NCI-H2107 treated with DMSO at 0.1 percent for 48 hours (cell line): ENCODE results near the gene MARS1.
"Not testable (repeated sequence)": the region's sequence is repeated elsewhere in the genome, so short reads cannot be mapped to it uniquely, and the experiment has no call there.

ENCODE experiments used
- DNase-seq: peaks from one replicate; lab custom pipeline; 2025; ENCODE audit not compliant: unreplicated experiment; lab: John Stamatoyannopoulos, UW

MARS1 gene

DNA sequence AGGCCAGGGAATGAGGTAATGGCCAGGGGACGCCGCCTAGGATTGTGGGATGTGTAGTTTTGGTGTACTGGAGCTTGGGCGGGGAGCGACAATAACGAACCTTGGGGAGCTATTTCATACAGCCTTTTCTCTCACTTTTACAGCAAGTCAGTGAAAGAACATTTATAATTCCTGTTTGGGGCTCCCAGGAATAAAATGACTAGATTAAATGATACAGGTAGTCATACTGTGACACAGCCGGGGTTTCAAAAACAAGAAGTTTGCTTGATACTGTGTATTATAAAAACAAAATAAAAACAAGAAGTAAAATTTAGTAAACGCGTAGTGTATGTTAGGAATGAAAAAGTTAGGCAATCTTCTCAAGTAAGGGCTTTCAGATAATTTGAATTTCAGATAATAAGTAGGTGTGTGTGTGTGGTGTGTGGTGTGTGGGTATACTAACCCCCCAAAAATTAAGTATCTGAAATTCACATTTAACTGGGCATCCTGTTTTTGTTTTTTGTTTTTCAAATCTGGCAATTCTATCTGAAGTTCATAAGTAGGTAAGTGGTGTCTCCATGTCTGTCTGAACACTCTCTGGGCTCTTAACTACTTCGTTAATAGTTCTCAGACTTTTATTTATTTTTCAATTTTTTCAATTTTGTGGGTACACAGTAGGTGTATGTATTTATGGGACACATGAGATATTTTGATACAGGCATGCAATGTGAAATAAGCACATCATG lies 59.6 kb downstream of the MARS1 start:
- peak; percentile 98 for DNase-seq

DNA sequence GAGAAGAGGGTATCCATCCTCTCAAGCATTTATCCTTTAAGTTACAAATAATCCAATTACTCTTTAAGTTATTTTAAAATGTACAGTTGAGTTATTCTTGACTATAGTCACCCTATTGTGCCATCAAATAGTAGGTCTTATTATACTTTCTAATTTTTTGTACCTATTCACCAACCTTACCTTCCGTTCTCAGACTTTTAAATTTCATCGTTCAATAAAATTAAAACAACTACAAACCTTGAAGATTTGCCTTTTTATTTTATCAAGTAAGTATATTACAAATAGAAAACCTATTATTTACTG lies 60.1 kb downstream of the MARS1 start:
- no peak for DNase-seq

DNA sequence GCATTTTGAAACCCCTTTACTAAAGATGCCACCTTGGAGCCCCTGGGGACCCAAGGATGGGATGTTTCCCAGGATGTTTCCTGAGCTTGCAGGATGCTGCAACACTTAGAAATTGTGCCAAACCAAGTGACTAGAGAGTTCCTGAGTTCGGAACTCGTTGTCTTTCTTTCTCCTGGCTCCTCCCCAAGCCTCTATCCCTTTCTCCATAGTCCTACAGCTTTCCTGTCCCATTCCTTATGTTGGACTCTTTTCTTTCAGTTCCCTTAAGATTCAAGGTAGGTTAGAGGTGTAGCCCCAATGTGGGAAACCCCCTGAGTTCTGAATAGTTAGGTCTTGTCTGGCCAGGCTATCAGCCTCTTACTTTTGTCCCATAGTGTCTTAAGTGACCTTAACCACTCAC lies 60.6 kb downstream of the MARS1 start:
- no peak for DNase-seq

DNA sequence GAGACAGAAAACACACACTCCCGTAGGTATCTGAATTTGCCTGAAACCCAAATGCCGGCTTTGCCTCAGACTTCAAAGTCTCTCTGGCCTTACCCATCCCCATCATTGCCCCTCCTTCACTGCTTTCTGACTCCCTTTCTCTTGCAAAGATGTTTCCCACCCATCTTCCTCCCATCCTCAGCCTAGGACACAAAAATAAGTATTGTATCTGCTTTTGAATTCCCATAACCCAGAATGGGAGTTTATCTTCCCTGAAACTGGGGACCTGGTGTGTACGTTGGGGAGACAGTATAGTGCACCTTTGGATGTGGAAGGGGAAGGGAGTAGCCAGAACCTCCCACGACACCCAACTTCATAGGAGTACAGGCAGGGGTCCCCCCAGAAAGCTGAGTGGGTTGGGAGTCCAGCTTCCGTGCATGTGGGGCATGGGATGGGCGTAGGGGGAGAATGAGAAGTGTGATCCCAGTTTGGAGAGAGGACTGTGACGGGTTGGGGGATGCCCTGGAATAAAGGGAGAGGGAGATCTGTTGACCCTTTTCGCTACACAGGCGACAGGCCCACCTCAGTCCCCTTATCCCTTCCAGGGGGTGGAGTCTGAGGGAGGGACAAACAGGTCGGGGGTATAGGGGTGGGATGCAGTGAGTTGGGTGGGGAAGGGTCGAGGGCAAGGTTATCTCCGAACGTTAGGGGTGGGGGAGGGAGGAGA lies 61.5 kb downstream of the MARS1 start:
- DNase-seq = no peak

DNA sequence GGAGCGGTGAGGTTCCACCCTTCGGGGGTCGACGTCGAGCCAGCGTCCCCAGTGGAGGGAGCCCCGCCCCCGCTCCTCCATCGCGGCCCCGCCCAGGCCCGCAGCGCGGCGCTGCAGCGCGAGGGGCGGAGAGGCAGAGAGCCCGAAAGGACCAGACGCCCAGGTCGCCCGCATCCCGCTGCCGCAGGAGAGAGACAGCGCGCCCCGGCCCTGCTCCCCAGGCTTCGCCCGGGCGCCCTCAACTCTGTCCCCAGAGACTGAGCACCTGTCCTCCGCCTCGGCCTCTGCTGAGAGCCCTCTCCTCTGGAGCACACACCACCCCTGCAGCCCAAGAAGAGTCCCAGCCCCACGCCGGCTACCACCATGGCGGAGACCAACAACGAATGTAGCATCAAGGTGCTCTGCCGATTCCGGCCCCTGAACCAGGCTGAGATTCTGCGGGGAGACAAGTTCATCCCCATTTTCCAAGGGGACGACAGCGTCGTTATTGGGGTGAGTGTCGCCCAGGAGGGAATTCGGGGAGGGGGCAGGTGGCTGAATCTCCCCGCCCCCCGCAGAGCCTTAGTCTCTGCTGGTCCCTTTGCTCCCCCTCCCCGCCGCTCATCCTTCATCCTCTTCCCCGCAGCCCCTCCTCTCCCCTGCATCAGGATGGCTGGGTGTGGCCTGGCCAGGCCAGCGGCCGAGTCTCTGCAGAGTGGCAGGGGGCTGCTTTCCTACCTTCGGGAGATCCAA lies 62.2 kb downstream of the MARS1 start, which contains the start of gene KIF5A:
Gene KIF5A, plus strand, starts transcription at position 136 of the 732 bp plus-strand sequence. Its CDS starts 228 bp downstream, at position 364.
- DNase-seq = no peak

DNA sequence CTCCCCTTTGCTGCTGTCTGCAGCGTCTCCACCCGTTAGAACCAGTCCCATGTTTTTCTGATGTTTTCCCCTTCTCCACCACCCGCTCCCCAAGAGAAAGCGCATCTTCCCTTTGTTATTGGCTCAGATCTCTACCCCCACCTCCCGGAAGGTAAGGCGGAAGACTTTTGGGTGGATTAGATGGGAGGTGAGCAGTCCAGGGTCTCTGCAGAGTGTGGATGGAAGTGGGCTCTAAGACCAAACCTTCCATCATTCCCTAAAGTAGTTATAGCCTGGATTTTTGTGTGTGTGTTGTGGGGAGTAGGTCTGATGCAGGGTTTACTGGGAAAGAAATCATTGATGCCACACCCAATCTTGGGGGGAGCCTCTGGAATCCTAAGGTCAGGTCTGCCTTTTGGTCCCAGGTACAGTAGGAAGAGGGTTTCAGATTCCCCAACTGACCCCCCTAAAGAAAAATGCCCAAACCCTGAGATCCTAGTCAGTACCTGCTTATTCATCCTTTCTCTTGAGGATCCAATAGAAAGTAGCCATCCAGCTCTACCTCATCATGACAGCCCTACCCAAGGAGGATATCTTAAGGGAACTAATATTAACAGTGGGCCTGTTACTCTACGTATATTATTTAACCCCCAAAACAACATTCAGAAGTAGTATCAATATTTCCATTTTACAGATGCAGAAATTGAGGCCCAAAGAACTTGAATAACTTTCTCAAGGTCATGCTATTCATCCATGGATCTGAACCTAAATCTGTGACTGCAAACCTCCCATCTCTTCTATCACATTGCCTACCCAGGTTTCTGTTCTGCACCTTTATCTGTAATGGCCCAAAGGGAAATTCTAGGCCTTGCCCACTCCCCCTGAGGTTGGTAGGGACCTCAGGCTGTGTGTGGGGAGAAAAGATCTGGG lies 63.0 kb downstream of the MARS1 start:
- DNase-seq = no peak

DNA sequence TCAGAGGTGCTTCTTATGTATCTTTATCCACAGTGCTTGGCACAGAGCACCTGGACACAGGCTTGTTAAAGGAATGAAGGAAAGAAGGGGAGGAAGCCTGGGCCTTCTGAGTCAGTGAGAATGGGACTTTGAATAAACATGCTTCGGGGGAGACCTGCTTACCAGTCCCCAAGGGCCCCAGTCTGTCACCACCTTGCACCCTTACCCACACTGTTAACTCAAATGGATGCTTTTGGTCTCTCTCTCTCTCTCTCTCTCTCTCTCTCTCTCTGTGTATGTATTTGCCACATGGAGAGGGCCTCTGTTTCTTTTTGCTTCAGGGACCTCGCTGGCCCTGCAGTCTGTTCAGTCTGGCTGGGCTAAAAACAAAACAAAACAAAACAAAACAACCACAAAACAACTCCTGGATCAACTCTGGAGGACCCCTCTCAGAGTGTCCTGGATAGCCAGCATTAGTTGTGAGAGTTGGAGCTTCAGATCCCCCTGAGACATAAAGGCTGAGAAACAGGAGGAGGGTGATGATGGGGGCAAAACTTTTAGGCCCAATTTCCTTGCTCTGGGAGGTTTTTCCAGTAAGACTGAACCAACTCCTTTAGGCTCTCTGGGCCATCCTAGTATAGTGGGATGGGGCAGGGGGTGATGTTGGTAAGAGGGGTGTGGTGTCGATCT lies 63.9 kb downstream of the MARS1 start:
- DNase-seq = no peak

DNA sequence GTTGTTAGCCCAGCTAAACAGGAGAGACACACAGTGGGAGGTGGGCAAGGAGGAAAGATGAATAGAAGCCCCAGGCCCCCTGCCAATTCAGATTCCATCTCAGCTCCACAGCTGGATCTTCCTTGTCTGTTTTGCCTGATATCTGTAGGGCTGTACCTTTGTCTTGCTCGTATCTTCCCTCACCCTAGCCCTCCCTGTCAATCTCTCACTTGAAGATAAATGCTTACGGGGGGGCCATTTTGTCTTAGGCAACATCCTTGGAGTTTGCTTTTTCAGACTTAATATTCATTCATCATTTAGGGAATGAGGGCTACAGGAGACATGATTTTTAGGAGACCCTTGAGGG lies 64.4 kb downstream of the MARS1 start:
- DNase-seq = no peak

DNA sequence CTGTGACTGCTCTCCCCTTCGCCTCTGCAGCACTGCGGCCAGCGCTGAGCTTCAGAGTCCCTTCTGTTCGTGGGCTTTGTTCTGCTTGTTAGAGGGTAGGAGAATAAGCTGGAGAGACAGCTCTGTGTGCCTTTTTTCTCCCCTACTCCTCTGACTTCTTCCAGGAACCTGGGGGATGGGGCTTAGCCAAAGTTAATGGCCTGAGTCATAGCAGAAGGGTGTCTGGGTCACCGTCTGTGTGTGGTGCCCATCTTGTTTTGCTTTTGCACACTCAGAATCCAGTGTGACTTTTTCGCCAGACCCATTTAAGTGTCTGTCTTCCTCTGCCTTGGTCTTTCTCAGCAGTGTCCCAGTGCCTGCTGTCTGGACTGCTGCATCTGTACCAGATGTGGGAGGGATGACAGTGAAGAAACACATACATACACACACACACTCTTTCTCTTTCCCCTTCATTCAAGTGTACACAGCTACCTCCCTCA lies 65.0 kb downstream of the MARS1 start:
- DNase-seq = no peak

DNA sequence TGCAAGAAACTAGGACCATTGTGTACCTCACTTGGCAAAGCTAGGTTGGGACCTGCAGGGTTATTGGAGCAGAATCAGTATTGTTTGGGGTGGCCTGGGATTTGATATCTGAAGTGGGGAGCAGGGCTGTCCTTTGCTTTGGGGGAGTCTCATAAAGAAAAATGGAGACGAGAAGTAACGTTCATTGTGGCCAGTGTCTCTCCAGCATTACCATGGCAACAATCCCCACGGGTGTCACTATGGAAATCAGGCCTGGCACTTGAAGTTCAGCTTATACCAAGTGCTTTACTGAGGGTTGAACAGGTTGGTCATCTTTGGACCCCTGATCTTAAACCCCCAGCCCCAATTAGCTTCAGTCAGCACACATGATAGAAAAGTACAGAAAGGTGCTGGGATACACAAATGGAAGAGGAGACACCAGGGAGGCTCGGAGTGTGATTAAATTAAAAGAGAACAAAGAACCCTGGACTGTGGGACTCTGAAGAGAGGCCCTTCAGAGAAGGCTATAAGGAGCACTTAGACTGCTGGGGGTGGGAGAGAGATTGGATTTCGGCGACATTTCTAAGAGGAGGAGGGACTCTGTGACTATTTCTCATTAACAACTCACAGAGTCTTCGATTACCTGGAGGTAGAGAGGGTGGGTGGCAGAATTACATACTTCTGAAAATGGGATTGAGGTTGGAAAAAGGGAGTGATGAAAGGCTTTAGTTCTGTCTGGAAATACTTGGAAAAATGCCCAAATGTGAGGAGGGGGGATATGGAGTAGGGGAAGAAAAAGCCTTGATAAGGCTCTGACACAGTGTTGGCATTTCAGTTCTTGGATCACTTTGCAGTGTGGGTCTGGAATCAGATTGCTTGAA lies 65.7 kb downstream of the MARS1 start:
- peak; percentile 76 for DNase-seq

DNA sequence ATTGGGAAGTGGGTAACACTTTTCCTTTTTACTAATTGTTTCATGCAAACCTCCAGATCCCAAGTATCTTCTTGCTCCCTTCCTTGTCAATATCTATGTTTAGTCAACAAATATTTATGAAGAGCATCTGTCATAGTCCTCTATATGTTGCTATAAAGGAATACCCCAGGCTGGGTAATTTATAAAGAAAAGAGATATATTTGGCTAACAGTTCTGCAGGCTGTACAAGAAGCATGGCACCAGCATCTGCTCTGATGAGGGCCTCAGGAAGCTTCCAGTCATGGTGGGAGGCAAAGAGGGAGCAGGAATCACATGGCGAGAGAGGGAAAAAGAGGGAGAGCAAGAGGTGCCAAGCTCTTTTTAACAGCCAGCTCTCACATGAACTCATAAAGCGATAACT lies 66.6 kb downstream of the MARS1 start:
- no peak for DNase-seq

DNA sequence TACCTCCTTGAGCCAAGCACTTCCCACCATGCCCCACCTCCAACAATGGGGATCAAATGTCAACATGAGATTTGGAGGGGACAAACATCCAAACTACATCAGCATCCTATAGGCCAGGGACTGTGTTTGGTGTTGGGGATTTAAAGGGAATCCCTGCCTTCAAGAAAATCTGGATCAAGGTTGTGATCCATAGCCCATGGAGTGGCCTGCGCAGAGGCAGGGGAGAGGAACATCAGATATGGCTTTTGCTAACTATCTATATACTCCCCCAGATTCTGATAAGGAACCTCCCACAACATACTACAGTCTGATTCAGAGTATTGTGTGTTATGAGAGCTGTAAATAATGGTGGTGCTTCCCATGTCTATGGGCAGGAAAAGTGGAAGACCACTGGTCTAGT lies 67.0 kb downstream of the MARS1 start:
- peak; percentile 34 for DNase-seq

DNA sequence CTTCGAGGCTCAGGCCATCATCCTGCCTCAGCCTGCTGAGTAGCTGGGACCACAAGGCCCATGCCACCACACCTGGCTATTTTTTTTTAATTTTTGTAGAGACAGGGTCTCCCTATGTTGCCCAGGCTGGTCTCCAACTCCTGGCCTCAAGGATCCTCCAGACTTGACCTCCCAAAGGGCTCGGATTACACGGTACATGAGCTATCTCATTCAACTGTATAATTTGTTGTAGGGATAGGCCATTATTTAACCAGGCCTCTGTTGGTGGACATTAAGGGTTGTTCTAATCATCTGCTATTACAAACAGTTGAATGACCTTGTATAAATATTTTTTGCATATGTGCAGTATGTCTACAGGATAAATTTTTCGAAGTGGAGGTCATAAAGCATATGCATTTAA lies 71.0 kb downstream of the MARS1 start:
- DNase-seq = no peak

DNA sequence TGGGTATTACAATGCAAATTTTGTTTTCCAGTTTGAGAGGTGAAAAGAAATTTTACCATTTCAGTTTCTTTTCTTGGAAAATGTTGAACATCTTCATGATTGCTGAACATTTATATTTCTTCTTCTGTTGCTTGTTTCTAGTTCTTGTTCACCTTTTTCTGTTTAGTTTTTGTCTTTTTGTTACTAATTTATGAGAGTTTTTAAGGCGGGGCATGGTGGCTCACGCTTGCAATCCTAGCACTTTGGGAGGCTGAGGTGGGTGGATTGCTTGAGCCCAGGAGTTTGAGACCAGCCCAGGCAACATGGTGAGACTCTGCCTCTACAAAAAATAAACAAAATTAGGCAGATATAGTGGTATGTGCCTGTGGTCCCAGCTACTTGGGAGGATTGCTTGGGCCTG lies 72.6 kb downstream of the MARS1 start:
- DNase-seq = no peak

DNA sequence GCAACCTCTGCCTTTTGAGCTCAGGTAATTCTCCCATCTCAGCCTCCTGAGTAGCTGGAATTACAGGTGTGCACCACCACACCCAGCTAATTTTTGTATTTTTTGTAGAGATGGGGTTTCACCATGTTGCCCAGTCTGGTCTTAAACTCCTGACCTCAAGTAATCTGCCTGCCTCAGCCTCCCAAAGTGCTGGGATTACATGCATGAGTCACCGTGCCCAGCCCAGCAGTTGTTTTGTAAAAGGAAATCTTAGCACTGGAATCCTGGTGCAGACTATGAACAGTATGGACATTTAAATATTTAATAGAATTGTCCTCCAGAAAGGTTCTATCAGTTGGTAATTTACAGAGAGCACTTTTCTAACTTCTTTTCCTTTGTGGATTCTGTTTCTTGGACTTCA lies 73.2 kb downstream of the MARS1 start:
- not testable (repeated sequence) for DNase-seq

DNA sequence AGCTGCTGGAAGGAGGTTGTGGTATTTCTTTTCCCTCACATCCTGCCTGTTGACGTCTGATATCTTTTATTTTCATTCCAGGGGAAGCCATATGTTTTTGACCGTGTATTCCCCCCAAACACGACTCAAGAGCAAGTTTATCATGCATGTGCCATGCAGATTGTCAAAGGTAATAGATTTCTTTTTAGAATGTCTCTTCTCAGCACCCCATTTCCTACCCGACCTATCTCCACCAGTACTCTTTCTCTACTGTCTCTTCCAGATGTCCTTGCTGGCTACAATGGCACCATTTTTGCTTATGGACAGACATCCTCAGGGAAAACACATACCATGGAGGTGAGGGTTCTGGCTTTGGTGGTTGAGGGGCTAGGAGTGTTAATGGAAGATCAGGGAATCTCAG lies 75.5 kb downstream of the MARS1 start:
- no peak for DNase-seq

DNA sequence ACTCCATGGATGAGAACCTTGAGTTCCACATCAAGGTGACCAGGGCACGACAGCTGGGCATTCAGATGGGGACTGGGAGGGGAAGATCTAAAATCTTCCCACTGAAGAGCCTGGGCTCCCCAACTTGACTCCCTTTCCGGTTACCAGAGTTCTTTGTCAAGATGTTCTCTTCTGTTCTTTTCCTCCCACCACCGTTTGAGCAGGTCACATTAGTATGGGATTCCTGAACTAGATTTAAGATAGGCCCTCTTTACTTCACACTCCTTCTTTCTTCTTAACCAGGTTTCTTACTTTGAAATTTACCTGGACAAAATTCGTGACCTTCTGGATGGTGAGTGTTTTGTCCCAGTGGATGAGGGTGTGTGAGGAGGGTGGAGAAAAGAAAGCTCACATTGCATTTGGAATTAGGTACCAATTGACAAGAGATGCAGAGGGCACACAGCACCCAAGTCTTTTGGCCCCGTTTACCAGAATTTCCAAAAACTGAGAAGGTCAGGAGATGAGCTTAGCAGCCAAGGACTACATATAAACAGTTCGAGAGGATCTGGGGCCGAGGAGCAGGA lies 76.4 kb downstream of the MARS1 start:
- DNase-seq = no peak
